Heart left ventricle (tissue), 13 donors: ENCODE data around the gene CHRNA5.

Experiments used
- POLR2A ChIP-seq, 2 donors: fragments of 450-650 bp; IDR thresholded peaks; one replicate each; pipeline ENCODE4 v1.6.1; 2017; ENCODE audit warnings: antibody characterized with exemption in 2 of 2, mild to moderate bottlenecking in 2 of 2, moderate library complexity in 2 of 2
- TF ChIP-seq, protein P1 (sequence below), 12 donors: fragments of 200-600 bp; sonication (generic) in 4 of 12; IDR thresholded peaks; one replicate each; pipeline versions ENCODE4 v1.5.0 to v1.8.0; 2018 to 2022; ENCODE audit warnings: antibody characterized with exemption in 12 of 12, mild to moderate bottlenecking in 5 of 12
- donor health status: ischemic (EF 13 %, LVEDD 7.1; RV severe dilation, severe dysfunction).
- donor health status: DM: no; HTN: yes; CAD: no.
- donor health status: DM: no; HTN: no; CAD: no.
- donor health status: ischemic (EF 25% LVEDD 6.9; RV normal size, moderate dysfunction).
- donor health status: ischemic (EF 25% LVEDD 5.7; RV mildly dilated, moderate dysfunction).
- donor health status: ischemic (EF 35%, LVEDD 5.7; RV mildly dilated, moderate dysfunction).
- donor health status: nonischemic (EF 11% LVEDD 7.7; RV severe dilation, severe dysfunction).
- donor health status: DM: yes; HTN: yes; CAD: no.
- donor health status: PGD.
- donor health status: ischemic (EF 29% LVEDD 5.4; RV normal size, mild dysfunction).
- donor health status: nonischemic (EF 23%, LVEDD 6.1; RV moderate dilation, normal function).

DNA sequence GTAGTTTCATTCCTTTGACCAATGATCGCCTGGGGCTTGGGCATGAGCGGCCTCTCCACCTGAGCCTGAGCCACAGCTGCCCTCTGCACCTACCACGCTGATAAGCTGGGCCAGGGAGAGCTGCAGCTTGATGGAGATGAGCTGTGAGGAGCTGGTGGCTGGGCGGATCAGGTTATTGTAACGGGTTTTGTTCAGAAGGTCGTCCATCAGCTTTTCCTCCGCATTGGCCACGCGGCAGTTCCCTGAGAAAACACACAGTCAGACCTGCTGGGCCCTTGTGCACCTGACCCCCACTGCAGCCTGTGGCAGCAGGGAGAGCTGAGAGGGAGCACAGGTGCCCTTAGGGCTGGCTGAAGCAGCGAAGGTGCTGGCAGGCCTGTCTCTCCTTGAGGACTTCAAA, 70.0 kb downstream of the CHRNA5 start:
- TF ChIP-seq, protein P1, sequence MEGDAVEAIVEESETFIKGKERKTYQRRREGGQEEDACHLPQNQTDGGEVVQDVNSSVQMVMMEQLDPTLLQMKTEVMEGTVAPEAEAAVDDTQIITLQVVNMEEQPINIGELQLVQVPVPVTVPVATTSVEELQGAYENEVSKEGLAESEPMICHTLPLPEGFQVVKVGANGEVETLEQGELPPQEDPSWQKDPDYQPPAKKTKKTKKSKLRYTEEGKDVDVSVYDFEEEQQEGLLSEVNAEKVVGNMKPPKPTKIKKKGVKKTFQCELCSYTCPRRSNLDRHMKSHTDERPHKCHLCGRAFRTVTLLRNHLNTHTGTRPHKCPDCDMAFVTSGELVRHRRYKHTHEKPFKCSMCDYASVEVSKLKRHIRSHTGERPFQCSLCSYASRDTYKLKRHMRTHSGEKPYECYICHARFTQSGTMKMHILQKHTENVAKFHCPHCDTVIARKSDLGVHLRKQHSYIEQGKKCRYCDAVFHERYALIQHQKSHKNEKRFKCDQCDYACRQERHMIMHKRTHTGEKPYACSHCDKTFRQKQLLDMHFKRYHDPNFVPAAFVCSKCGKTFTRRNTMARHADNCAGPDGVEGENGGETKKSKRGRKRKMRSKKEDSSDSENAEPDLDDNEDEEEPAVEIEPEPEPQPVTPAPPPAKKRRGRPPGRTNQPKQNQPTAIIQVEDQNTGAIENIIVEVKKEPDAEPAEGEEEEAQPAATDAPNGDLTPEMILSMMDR (IDR thresholded peaks at IDR 0.05): no peak
- no peak for TF ChIP-seq POLR2A (IDR thresholded peaks at IDR 0.05)
